ENCODE data around the gene WDR54. TPM values are rescaled to one million over a fixed set of nuclear protein-coding genes. Genes with fewer than 3 reads are reported as not detected.

WDR54 gene
- total and polyA plus RNA-seq, 10 of the 15 experiments (the other 5 are each of a cell fraction or from before 2014, with no cell fraction given) = 38.2 to 116 (median 89.1) TPM

DNA sequence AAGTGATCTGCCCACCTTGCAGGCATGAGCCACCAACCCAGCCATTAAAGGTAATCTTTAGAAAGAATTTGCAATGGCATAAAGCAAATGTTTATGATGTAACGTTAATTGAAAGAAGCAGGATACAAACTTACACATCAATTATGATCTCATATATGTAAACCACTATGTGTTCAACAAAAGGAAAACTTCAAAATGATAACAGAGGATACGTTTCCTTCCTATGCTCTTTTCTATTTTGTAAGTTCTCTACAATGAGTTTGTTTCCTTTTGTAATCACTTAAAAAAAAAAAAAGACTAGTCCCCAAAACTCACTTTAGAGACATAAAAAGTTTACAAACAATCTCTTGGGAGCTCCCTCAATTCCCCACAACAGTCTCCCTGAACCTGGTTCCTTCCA lies 1.5 kb upstream of the WDR54 start:
- BruUV-seq (replicated peaks) = no TSS peak
- in situ Hi-C loops (cut with MboI) = no loop called here
- peak overlapping the region; percentile 83 for H3K4me2 ChIP-seq (ENCODE audit: control insufficient read depth, insufficient read depth)
- peak overlapping the region; percentile 80; the same call in 1 of the 2 replicates for H3K27ac ChIP-seq (ENCODE audit: control insufficient read depth, insufficient read depth)
- 97% methylated on average over 2 of the region's 2 CpGs for WGBS (ENCODE audit: insufficient coverage, insufficient replicate concordance, low lambda C conversion rate, missing lambda C conversion rate)
- RAD21 ChIA-PET (ENCODE audit: unreplicated experiment) = interaction anchor here (1.9 to 2.4 kb wide), 2 partner anchors 36 to 38 kb away, joined by 9 to 11 read pairs; partner anchors contain the start of genes INO80B and WBP1
- POLR2A ChIA-PET = interaction anchor here (0.8 to 1.9 kb wide), 4 partner anchors 14 to 38 kb away, joined by 3 to 21 read pairs (median 6); partner anchors contain the start of genes INO80B and WBP1
- peaks cover 35% of the 10 kb centered on the region for H3K4me1 ChIP-seq (ENCODE audit: control insufficient read depth, insufficient read depth, low read length)
- DNase-seq (ENCODE audit: low read depth, low spot score) = no peak
- no peak for FAIRE-seq
- no peak for ATAC-seq
- no peaks in the 10 kb centered on the region for H3K27me3 ChIP-seq (replicated peaks in 1 of 2; ENCODE audit: control insufficient read depth in 2 of 2, insufficient read depth in 2 of 2, low read length in 1 of 2)
- H3K9me3 ChIP-seq (replicated peaks; ENCODE audit: control insufficient read depth, insufficient read depth, low read length) = no peaks in the 10 kb centered on the region
- SMC1A ChIA-PET (ENCODE audit: uncharacterized antibody, unreplicated experiment) = interaction anchor here (1.1 to 3.0 kb wide), 3 partner anchors 14 to 131 kb away, joined by 3 to 24 read pairs (median 14); partner anchors contain the start of genes INO80B and WBP1
- no peaks in the 10 kb centered on the region for H4K20me1 ChIP-seq (ENCODE audit: control insufficient read depth, insufficient read depth)
- CTCF ChIA-PET = interaction anchor here (0.8 to 1.2 kb wide), 4 partner anchors 25 to 171 kb away, joined by 3 to 6 read pairs (median 5); partner anchors contain the start of gene INO80B
- H3K4me3 ChIP-seq = peak overlapping the region; percentile 33
- H2AFZ ChIP-seq (ENCODE audit: control insufficient read depth, low read depth, low read length) = no peak overlapping the region
- peaks cover 0 to 6% of the 10 kb centered on the region in 2 experiments; a peak in 1 of 4 replicates for H3K36me3 ChIP-seq (ENCODE audit: control insufficient read depth in 2 of 2, insufficient read depth in 2 of 2, low read length in 1 of 2)
- intact Hi-C loops (cut with micrococcal nuclease; ENCODE audit: unreplicated experiment) = loop anchor here (2.0 kb wide), 1 partner anchor 35 kb away; the partner anchor contains the start of gene INO80B
- peaks cover 9% of the 10 kb centered on the region for H3K79me2 ChIP-seq (ENCODE audit: control insufficient read depth, insufficient read depth, low read length)
- H3K9ac ChIP-seq (ENCODE audit: control insufficient read depth, insufficient read depth, low read length) = peak overlapping the region; percentile 20; the same call in 1 of the 2 replicates
- TF ChIP-seq MXI1 (IDR thresholded peaks at IDR 0.05; ENCODE audit: low read depth, low read length) = no peak
- TF ChIP-seq, protein P1, sequence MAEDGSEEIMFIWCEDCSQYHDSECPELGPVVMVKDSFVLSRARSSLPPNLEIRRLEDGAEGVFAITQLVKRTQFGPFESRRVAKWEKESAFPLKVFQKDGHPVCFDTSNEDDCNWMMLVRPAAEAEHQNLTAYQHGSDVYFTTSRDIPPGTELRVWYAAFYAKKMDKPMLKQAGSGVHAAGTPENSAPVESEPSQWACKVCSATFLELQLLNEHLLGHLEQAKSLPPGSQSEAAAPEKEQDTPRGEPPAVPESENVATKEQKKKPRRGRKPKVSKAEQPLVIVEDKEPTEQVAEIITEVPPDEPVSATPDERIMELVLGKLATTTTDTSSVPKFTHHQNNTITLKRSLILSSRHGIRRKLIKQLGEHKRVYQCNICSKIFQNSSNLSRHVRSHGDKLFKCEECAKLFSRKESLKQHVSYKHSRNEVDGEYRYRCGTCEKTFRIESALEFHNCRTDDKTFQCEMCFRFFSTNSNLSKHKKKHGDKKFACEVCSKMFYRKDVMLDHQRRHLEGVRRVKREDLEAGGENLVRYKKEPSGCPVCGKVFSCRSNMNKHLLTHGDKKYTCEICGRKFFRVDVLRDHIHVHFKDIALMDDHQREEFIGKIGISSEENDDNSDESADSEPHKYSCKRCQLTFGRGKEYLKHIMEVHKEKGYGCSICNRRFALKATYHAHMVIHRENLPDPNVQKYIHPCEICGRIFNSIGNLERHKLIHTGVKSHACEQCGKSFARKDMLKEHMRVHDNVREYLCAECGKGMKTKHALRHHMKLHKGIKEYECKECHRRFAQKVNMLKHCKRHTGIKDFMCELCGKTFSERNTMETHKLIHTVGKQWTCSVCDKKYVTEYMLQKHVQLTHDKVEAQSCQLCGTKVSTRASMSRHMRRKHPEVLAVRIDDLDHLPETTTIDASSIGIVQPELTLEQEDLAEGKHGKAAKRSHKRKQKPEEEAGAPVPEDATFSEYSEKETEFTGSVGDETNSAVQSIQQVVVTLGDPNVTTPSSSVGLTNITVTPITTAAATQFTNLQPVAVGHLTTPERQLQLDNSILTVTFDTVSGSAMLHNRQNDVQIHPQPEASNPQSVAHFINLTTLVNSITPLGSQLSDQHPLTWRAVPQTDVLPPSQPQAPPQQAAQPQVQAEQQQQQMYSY (CRISPR knock-in tag; IDR thresholded peaks at IDR 0.05) = no peak
- TF ChIP-seq, protein P2, sequence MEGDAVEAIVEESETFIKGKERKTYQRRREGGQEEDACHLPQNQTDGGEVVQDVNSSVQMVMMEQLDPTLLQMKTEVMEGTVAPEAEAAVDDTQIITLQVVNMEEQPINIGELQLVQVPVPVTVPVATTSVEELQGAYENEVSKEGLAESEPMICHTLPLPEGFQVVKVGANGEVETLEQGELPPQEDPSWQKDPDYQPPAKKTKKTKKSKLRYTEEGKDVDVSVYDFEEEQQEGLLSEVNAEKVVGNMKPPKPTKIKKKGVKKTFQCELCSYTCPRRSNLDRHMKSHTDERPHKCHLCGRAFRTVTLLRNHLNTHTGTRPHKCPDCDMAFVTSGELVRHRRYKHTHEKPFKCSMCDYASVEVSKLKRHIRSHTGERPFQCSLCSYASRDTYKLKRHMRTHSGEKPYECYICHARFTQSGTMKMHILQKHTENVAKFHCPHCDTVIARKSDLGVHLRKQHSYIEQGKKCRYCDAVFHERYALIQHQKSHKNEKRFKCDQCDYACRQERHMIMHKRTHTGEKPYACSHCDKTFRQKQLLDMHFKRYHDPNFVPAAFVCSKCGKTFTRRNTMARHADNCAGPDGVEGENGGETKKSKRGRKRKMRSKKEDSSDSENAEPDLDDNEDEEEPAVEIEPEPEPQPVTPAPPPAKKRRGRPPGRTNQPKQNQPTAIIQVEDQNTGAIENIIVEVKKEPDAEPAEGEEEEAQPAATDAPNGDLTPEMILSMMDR (IDR thresholded peaks at IDR 0.05 in 2 of 3, conservative IDR thresholded peaks at IDR 0.05 in 1 of 3; ENCODE audit: control insufficient read depth in 2 of 3, extremely low read depth in 1 of 3, insufficient read depth in 1 of 3, low read depth in 3 of 3, low read length in 3 of 3) = no peak
- no peak for TF ChIP-seq SP1 (IDR thresholded peaks at IDR 0.05; ENCODE audit: low read depth, low read length)
- no peak for TF ChIP-seq NBN (IDR thresholded peaks at IDR 0.05)
- TF ChIP-seq NRF1 (conservative IDR thresholded peaks at IDR 0.05; ENCODE audit: low read depth, low read length) = no peak
- TF ChIP-seq, protein P3, sequence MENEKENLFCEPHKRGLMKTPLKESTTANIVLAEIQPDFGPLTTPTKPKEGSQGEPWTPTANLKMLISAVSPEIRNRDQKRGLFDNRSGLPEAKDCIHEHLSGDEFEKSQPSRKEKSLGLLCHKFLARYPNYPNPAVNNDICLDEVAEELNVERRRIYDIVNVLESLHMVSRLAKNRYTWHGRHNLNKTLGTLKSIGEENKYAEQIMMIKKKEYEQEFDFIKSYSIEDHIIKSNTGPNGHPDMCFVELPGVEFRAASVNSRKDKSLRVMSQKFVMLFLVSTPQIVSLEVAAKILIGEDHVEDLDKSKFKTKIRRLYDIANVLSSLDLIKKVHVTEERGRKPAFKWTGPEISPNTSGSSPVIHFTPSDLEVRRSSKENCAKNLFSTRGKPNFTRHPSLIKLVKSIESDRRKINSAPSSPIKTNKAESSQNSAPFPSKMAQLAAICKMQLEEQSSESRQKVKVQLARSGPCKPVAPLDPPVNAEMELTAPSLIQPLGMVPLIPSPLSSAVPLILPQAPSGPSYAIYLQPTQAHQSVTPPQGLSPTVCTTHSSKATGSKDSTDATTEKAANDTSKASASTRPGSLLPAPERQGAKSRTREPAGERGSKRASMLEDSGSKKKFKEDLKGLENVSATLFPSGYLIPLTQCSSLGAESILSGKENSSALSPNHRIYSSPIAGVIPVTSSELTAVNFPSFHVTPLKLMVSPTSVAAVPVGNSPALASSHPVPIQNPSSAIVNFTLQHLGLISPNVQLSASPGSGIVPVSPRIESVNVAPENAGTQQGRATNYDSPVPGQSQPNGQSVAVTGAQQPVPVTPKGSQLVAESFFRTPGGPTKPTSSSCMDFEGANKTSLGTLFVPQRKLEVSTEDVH (IDR thresholded peaks at IDR 0.05; ENCODE audit: low read depth, partially characterized antibody) = no peak
- TF ChIP-seq RELA (IDR thresholded peaks at IDR 0.05; ENCODE audit: borderline replicate concordance, partially characterized antibody) = no peak
- TF ChIP-seq SREBF1 (IDR thresholded peaks at IDR 0.05; ENCODE audit: low read length) = no peak
- no peak for TF ChIP-seq SPI1 (IDR thresholded peaks at IDR 0.05; ENCODE audit: borderline replicate concordance, insufficient read depth, low read depth, low read length)
- TF ChIP-seq POLR2AphosphoS2 (IDR thresholded peaks at IDR 0.05; ENCODE audit: low read depth, low read length) = no peak
- TF ChIP-seq MTA3 (IDR thresholded peaks at IDR 0.05; ENCODE audit: borderline replicate concordance, low read length) = no peak
- TF ChIP-seq, protein P4, sequence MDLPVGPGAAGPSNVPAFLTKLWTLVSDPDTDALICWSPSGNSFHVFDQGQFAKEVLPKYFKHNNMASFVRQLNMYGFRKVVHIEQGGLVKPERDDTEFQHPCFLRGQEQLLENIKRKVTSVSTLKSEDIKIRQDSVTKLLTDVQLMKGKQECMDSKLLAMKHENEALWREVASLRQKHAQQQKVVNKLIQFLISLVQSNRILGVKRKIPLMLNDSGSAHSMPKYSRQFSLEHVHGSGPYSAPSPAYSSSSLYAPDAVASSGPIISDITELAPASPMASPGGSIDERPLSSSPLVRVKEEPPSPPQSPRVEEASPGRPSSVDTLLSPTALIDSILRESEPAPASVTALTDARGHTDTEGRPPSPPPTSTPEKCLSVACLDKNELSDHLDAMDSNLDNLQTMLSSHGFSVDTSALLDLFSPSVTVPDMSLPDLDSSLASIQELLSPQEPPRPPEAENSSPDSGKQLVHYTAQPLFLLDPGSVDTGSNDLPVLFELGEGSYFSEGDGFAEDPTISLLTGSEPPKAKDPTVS (IDR thresholded peaks at IDR 0.05; ENCODE audit: low read depth, low read length) = no peak
- TF ChIP-seq ATF7 (IDR thresholded peaks at IDR 0.05; ENCODE audit: low read depth) = no peak

Data from GM12878 (cell line).